K562 (cell line): ENCODE measurements around the gene NRTN. TPM values are rescaled to one million over a fixed set of nuclear protein-coding genes. Genes with fewer than 3 reads are reported as not detected.

Source experiments
- ATAC-seq: fragments of 200-7000 bp; cut with Tn5 transposase; 3 replicates; pipeline ENCODE4 v1.9.1; 2020; ENCODE audit warnings: moderate library complexity
- BruUV-seq: library from RNA; stranded (reverse); fragments of 400-500 nt; replicated peaks from 2 replicates; lab custom pipeline; 2021; lab: Mats Ljungman, UMichigan
- CTCF ChIA-PET: fragments of 300-600 bp; formaldehyde crosslinking; extraction: SDS; loops from one replicate; lab custom pipeline; 2021; ENCODE audit warnings: low intra/inter-chr PET ratio; lab: Yijun Ruan, JAX
- POLR2A ChIA-PET: fragments of 300-600, 350-650 bp; sonication (Branson Sonifier 250); formaldehyde crosslinking; extraction: SDS; loops from one replicate; lab custom pipeline; 2021; ENCODE audit warnings: antibody characterized with exemption, inconsistent platforms; lab: Yijun Ruan, JAX
- DNase-seq, 4 experiments: peaks; one replicate each; pipeline versions ENCODE4 v3.0.0 to v3.0.0-alpha.2; 2011 to 2018; ENCODE audit warnings: low spot score in 3 of 4, mixed read lengths in 3 of 4; ENCODE audit errors: extremely low read depth in 1 of 4
- FAIRE-seq: peaks from 2 replicates; lab custom pipeline; 2011; peaks lifted over from hg19 to GRCh38; lab: Jason Lieb, UNC
- H2AFZ ChIP-seq: 2 replicates; pipeline ENCODE4 v1.6.0; 2011; ENCODE audit warnings: low read depth, low read length, control low read depth, inconsistent platforms
- H3K27ac ChIP-seq: fragments of 200-600 bp; 3 replicates; pipeline ENCODE4 v1.8.0; 2011; ENCODE audit warnings: low read depth, mild to moderate bottlenecking, control low read depth, inconsistent platforms, low read length, moderate library complexity, mixed read lengths; ENCODE audit errors: extremely low read depth
- H3K27me3 ChIP-seq, 2 experiments: fragments of 300-600 bp in 1 of 2; 2 replicates in 1 of 2; 3 replicates in 1 of 2; pipeline versions ENCODE4 v1.6.0 to v1.8.0; 2011; ENCODE audit warnings: inconsistent platforms in 2 of 2, low read length in 2 of 2, mild to moderate bottlenecking in 1 of 2, mixed read lengths in 1 of 2, moderate library complexity in 1 of 2; ENCODE audit not compliant: control insufficient read depth in 2 of 2, insufficient read depth in 2 of 2
- H3K36me3 ChIP-seq: fragments of 300-600 bp; 3 replicates; pipeline ENCODE4 v1.8.0; 2011; ENCODE audit warnings: mild to moderate bottlenecking, low read length, inconsistent platforms; ENCODE audit not compliant: control insufficient read depth, insufficient read depth
- H3K4me1 ChIP-seq, 2 experiments: fragments of 200-600 bp in 1 of 2; replicated peaks in 1 of 2; 2 replicates in 1 of 2; 3 replicates in 1 of 2; pipeline versions ENCODE4 v1.5.1 to v1.8.0; 2011; ENCODE audit warnings: inconsistent platforms in 2 of 2, low read length in 2 of 2, mild to moderate bottlenecking in 1 of 2, mixed read lengths in 1 of 2, moderate library complexity in 1 of 2; ENCODE audit not compliant: control insufficient read depth in 2 of 2, insufficient read depth in 2 of 2
- H3K4me2 ChIP-seq: 2 replicates; pipeline ENCODE4 v1.6.1; 2011; ENCODE audit warnings: low read length, control low read depth, inconsistent platforms, mixed read lengths; ENCODE audit not compliant: insufficient read depth
- H3K4me3 ChIP-seq: fragments of 200-600 bp; sonication (generic), shearing (Covaris generic); 2 replicates; pipeline ENCODE4 v1.5.1; 2016; ENCODE audit warnings: control low read depth, inconsistent platforms
- H3K79me2 ChIP-seq: fragments of 200-600 bp; 3 replicates; pipeline ENCODE4 v1.8.0; 2011; ENCODE audit warnings: low read length, inconsistent platforms; ENCODE audit not compliant: control insufficient read depth, insufficient read depth
- H3K9ac ChIP-seq, 2 experiments: 2 replicates each; pipeline versions ENCODE4 v1.6.0 to v1.6.1; 2011; ENCODE audit warnings: low read depth in 2 of 2, low read length in 2 of 2, control low read depth in 1 of 2, inconsistent platforms in 1 of 2, mild to moderate bottlenecking in 1 of 2, mixed read lengths in 1 of 2; ENCODE audit not compliant: insufficient read depth in 1 of 2
- H3K9me1 ChIP-seq: one replicate; pipeline ENCODE4 v1.6.0; 2011; ENCODE audit warnings: inconsistent platforms, mild to moderate bottlenecking, low read length, moderate library complexity; ENCODE audit not compliant: control insufficient read depth, insufficient read depth
- H3K9me3 ChIP-seq: replicated peaks from 2 replicates; pipeline ENCODE4 v1.5.1; 2011; ENCODE audit warnings: low read depth, low read length, inconsistent platforms; ENCODE audit not compliant: control insufficient read depth, insufficient read depth
- H4K20me1 ChIP-seq: replicated peaks from 2 replicates; pipeline ENCODE4 v1.6.1; 2011; ENCODE audit warnings: low read length, inconsistent platforms, mixed read lengths; ENCODE audit not compliant: control insufficient read depth, insufficient read depth
- ATF6 ChIP-seq: sonication (generic); formaldehyde crosslinking; IDR thresholded peaks from 2 replicates; pipeline ENCODE4 v1.4.0; 2020; ENCODE audit warnings: mild to moderate bottlenecking, missing genetic modification reagents
- NCOA6 ChIP-seq: fragments of 450-650 bp; IDR thresholded peaks from 2 replicates; pipeline ENCODE4 v1.6.1; 2017; ENCODE audit warnings: mild to moderate bottlenecking
- WGBS: fragments of 100-300 bp; shearing (Covaris generic); methylation state at CpG from one replicate; pipeline ENCODE4 v1.1.6; 2016; ENCODE audit warnings: low coverage, mixed read lengths; ENCODE audit not compliant: insufficient coverage; ENCODE audit errors: missing lambda C conversion rate; 5-methylcytosine and 5-hydroxymethylcytosine counted together
- in situ Hi-C: fragments of 300-500 bp; cut with MboI; formaldehyde crosslinking; loops from 4 replicates; pipeline ENCODE4 v1.15.0; 2018; ENCODE audit warnings: inconsistent platforms, mixed read lengths
- intact Hi-C: fragments of 100-400 bp; cut with micrococcal nuclease; formaldehyde crosslinking; loops from 2 replicates; pipeline ENCODE4 v1.14.2; 2022
- polyA plus RNA-seq, 8 experiments: library from polyadenylated mRNA; depleted of rRNA in 4 of 8; stranded (reverse) in 5 of 8; unstranded in 3 of 8; fragments of >200 nt; fragmentation: Nextera tagmentation in 2 of 8; fragmentation: Illumina TruSeq in 1 of 8; extraction: Ambion mirVana in 2 of 8; extraction: Trizol in 1 of 8; gene quantifications; 2 replicates each; pipeline versions ENCODE4 v1.2.1 to v1.2.3, GENCODE V29; 2011 to 2014; ENCODE audit warnings: inconsistent platforms in 1 of 8, missing spikeins in 1 of 8
- total RNA-seq, 7 experiments: library from RNA; depleted of rRNA in 6 of 7; stranded (reverse); fragments of >200 nt in 6 of 7; fragmentation: Illumina TruSeq in 2 of 7; extraction: Trizol in 2 of 7; gene quantifications; 2 replicates each; pipeline versions ENCODE4 v1.2.1 to v1.2.3, GENCODE V29; 2011 to 2021; ENCODE audit warnings: low replicate concordance in 1 of 7
- TF ChIP-seq, protein P1 (sequence below): conservative IDR thresholded peaks from 2 replicates; pipeline ENCODE4 v1.6.1; 2011; ENCODE audit warnings: low read depth, mild to moderate bottlenecking, low read length; ENCODE audit not compliant: control insufficient read depth

NRTN gene
- total and polyA plus RNA-seq, 9 of the 15 experiments (the other 6 are each of a cell fraction or from before 2014, with no cell fraction given): 0.62 to 8.1 (median 1.6) TPM; not detected in 2

DNA sequence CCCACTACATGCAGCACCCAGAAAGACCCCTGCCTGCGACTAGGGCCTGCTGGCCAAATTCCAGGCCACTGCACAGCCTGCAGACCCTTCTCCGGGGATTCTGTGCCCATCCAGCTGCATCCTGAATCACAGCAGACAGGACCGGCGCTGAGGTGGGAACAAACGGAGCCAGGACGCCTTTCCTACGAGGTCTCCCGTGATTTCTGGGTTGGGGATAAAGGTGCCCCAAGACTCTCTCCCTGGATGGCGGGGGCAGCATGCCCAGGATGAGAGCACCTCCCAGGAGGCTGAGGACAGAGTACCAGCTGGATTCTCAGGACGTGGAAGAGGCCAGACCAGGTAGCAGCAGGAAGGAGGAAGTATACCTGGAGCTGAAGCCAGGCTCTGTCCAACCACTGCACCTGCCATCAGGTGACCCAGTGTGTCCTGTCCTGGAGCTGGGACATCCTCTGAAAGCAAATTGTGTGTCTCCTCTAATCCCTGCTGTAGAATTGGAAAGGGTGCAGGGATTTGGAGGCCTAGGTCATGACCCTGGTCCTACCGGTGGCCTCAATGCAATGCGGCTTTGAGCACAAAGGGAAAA is 68.8 kb downstream of the NRTN start:
- Histone ChIP-seq H3K36me3 (no peaks in the 10 kb centered on the region), H4K20me1 (no peaks in the 10 kb centered on the region)
- no peak for ATAC-seq
- TF ChIP-seq NCOA6: no peak
- TF ChIP-seq, protein P1, sequence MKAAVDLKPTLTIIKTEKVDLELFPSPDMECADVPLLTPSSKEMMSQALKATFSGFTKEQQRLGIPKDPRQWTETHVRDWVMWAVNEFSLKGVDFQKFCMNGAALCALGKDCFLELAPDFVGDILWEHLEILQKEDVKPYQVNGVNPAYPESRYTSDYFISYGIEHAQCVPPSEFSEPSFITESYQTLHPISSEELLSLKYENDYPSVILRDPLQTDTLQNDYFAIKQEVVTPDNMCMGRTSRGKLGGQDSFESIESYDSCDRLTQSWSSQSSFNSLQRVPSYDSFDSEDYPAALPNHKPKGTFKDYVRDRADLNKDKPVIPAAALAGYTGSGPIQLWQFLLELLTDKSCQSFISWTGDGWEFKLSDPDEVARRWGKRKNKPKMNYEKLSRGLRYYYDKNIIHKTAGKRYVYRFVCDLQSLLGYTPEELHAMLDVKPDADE: no peak
- no peak for TF ChIP-seq ATF6 (CRISPR knock-in tag)
- TF ChIP-seq, all 486 proteins: peak for 0
- Histone ChIP-seq H3K27me3 (peaks cover 0 to 18% of the 10 kb centered on the region in 2 experiments; a peak in 2 of 5 replicates), H3K9ac (no peak overlapping the region; a peak in 1 of 4 replicates), H3K9me3 (no peaks in the 10 kb centered on the region), H3K27ac (no peak overlapping the region), H3K4me1 (no peaks in the 10 kb centered on the region; a peak in 1 of 5 replicates), H3K9me1 (no peaks in the 10 kb centered on the region), H3K4me3 (no peak overlapping the region), H2AFZ (no peak overlapping the region), H3K79me2 (no peaks in the 10 kb centered on the region), H3K4me2 (no peak overlapping the region)
- DNase-seq: peak in 1 of 4 experiments; percentile 6
- ChIA-PET CTCF (no interaction called here), POLR2A (no interaction called here)
- 25% methylated on average over 12 of the region's 12 CpGs for WGBS
- in situ Hi-C loops (no loop called here), intact Hi-C loops (no loop called here)
- BruUV-seq: no TSS peak
- FAIRE-seq: no peak
